HG03520 (cell line): ENCODE data around the gene SIRT6.
"Not testable (repeated sequence)": the region's sequence is repeated elsewhere in the genome, so short reads cannot be mapped to it uniquely, and the experiment has no call there.

ENCODE experiments used
- ATAC-seq: cut with Tn5 transposase; IDR thresholded peaks from one replicate; pipeline ENCODE4 v1.9.1; 2021; ENCODE audit warnings: mild to moderate bottlenecking, moderate library complexity; ENCODE audit not compliant: unreplicated experiment

Gene SIRT6

DNA sequence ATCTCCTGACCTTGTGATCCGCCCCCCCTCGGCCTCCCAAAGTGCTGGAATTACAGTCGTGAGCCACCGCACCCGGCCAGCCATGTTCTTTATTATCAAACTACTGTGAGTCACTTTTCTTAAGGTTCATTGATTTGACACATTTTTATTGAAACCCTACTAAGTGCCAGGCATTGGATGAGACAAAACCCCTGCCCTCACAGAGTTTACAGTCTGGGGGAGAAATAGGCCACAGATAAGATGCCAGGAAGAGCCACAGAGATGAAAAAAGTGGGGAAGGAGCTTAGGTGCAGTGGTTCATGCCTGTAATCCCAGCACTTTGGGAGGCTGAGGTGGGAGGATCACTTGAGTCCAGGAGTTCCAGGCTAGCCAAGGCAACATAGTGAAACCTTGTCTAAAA lies 43.9 kb downstream of the SIRT6 start:
- no peak for ATAC-seq

DNA sequence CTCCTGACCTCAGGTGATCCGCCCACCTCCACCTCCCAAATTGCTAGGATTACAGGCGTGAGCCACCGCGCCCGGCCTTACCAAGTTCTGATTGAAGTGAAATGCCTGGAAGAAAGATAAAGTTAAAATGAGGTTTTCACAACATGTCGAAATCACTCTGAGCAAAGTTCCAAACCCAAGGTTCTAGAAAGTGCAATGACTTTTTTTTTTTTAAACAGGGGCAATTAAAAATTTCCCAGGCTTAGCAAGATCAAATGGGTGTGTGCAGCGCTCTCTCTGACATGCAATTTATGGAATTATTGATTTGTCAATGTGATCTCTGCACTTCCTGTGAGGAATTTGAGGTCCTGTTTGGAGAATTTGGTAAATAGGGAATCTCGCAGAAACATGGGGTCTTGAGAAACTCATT lies 45.7 kb downstream of the SIRT6 start:
- no peak for ATAC-seq

DNA sequence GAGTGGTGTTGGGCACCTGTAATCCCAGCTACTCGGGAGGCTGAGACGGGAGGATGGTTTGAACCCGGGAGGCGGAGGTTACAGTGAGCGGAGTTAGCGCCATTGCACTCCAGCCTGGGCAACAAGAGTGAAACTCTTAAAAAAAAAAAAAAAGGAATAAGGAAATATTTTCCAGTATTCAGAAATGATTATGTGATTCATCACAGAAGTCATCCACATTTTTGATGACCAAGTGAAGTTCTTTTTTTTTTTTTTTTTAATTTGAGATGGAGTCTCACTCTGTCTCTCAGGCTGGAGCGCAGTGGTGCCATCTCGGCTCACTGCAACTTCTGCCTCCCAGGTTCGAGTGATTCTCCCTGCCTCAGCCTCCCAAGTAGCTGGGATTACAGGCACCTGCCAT lies 47.0 kb downstream of the SIRT6 start:
- not testable (repeated sequence) for ATAC-seq

DNA sequence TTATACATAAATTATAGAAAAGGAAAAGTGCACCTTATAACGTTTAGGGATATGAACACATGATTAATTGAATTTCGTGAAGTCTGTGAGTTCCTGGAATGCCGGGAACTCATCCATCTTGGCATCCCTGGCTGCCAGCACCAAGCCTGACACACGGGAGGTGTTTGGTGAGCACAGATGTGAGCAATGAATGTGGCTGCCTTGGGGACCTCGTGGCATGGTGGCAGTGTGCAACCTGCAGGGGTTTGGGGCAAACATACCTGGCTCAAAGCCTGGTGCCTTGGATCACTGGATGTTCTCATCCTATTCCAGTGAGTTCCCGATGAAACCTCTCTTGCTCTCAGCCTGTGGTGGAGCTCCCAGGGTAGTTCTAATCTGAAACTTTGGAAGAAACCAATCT lies 48.0 kb downstream of the SIRT6 start:
- no peak for ATAC-seq

DNA sequence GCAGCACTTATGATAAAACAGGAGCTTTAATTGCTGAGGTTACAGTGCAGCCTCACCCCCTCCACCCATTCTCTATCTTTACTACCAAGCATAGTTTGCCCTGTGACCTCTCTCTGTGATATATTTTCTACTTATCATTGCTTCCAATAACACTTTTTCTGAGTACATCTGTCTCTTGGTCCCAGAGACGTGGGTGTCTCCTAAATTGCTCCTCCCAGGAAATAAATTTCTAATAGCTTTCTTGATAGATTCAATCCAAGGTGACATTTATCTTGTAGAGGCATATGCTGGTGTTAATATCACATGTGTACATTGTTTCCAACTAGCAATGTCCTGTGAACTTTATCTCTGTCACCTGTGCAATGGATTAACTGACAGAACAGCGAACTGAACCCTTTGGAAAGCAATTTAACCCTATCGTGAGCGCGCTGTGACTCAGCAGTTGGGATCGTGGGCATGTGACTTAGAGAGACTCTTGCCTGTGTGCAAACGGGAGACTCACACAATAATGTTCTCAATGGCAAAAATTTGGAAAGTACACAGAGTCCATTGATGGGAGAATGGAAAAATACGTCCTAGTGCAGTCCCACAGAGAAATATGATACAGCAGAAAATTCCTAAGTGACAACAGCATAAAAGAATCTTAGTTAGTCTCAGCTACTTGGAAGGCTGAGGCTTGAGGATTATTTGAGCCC lies 51.5 kb downstream of the SIRT6 start:
- no peak for ATAC-seq

DNA sequence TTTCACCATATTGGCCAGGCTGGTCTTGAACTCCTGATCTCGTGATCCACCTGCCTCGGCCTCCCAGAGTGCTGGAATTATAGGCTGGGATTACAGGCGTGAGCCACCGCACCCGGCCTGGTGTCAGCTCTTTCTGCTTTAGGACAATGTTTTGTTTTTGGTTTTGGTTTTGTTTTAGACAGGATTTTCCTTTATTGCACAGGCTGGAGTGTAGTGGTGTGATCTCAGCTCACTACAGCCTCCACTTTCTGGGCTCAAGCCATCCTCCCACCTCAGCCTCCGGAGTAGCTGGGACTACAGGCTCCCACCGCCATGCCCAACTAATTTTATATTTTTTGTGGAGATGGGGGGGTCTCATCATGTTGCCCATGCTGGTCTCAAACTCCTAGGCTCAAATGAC lies 53.3 kb downstream of the SIRT6 start:
- not testable (repeated sequence) for ATAC-seq

DNA sequence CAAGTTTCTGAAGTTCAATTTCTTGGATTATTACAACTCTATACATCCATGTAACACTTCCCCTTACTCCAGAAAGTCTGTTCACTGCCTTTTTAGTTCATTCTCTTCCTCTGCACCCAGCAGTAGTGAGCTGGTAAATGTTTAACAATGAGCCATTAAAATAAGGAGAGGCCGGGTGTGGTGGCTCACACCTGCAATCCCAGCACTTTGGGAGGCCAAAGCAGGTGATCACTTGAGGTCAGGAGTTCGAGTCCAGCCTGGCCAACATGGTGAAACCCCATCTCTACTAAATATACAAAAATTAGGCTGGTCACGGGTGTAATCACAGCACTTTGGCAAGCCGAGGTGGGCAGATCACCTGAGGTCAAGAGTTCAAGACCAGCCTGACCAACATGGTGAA lies 55.0 kb downstream of the SIRT6 start:
- ATAC-seq = not testable (repeated sequence)

DNA sequence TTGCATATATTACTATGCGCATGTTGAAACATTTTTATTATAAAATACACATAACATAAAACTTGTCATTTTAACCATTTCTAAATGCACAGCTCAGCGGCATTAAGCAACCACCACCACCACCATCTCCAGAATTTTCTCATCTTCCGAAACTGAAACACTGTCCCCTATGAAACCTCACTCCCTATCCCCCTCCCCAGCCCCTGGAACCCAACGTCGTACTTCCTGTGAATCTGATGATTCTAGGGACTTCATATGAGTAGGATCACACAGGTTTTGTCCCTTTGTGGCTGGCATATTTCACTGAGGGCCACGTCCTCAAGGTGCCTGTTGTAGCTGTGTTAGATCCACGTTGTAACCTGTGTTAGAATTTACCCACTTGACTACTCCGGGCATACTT lies 57.7 kb downstream of the SIRT6 start:
- no peak for ATAC-seq
